Measurements from ENCODE around the gene PPM1M. TPM values are rescaled to one million over a fixed set of nuclear protein-coding genes. Genes with fewer than 3 reads are reported as not detected.
A peak's percentile ranks its signal among the peaks of the same experiment; 100 is the strongest.

PPM1M gene
- total and polyA plus RNA-seq, 2 donors, result 12.3 to 27.1 TPM

- Histone ChIP-seq H3K4me3 (ENCODE audit: low read depth, low read length) (no peak overlapping the region), H3K4me1 (ENCODE audit: insufficient read depth) (peaks cover 3% of the 10 kb centered on the region), H3K27ac (ENCODE audit: low read depth) (no peak overlapping the region), H3K36me3 (ENCODE audit: insufficient read depth) (no peaks in the 10 kb centered on the region)
- no peak for DNase-seq (ENCODE audit: extremely low spot score)
- 96% methylated on average over 1 of the region's 1 CpG for WGBS
Measured at GRCh38 chr3:52240059-52240885, 5.3 kb upstream of the PPM1M start.

GRCh38 chr3:52240886-52241370 is 4.6 kb upstream of the PPM1M start:
- Histone ChIP-seq H3K27ac (ENCODE audit: low read depth) (no peak overlapping the region), H3K4me1 (ENCODE audit: insufficient read depth) (peaks cover 3% of the 10 kb centered on the region)
- 87% methylated on average over 4 of the region's 4 CpGs for WGBS

DNA sequence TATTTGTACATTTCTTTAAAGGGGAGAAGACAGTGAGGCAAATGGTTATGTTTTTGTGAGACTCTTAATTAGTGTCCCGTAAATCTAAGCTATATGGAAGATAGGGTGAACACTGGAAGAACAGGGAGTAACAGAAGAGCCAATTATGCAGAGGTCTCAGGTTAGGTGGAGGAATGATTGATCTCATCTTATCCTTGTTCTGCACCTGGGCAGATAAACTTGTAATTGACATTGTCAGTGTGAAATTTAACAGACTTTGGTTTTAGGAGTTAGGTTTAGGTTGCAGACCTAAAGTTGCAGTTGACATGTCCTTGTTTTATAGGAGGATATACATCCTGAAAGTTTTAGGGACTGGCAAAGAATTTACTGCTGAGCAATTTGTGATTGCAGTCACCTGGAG is 3.5 kb upstream of the PPM1M start:
- 84% methylated on average over 1 of the region's 1 CpG for WGBS

More at GRCh38 chr3:52240886-52241370, 4.6 kb upstream of the PPM1M start:
- H3K36me3 ChIP-seq (ENCODE audit: insufficient read depth), result no peaks in the 10 kb centered on the region
- no peak for DNase-seq (ENCODE audit: extremely low spot score)
- H3K4me3 ChIP-seq (ENCODE audit: low read depth, low read length), result no peak overlapping the region

GRCh38 chr3:52243791-52244628 is 1.5 kb upstream of the PPM1M start:
- Histone ChIP-seq H3K4me1 (ENCODE audit: insufficient read depth) (peaks cover 3% of the 10 kb centered on the region), H3K36me3 (ENCODE audit: insufficient read depth) (no peaks in the 10 kb centered on the region), H3K4me3 (ENCODE audit: low read depth, low read length) (no peak overlapping the region), H3K27ac (ENCODE audit: low read depth) (no peak overlapping the region)
- WGBS, result 82% methylated on average over 9 of the region's 9 CpGs
- no peak for DNase-seq (ENCODE audit: extremely low spot score)

More for the DNA sequence above, 3.5 kb upstream of the PPM1M start:
- Histone ChIP-seq H3K27ac (ENCODE audit: low read depth) (no peak overlapping the region), H3K4me1 (ENCODE audit: insufficient read depth) (peaks cover 3% of the 10 kb centered on the region), H3K4me3 (ENCODE audit: low read depth, low read length) (no peak overlapping the region), H3K36me3 (ENCODE audit: insufficient read depth) (no peaks in the 10 kb centered on the region)
- no peak for DNase-seq (ENCODE audit: extremely low spot score)

DNA sequence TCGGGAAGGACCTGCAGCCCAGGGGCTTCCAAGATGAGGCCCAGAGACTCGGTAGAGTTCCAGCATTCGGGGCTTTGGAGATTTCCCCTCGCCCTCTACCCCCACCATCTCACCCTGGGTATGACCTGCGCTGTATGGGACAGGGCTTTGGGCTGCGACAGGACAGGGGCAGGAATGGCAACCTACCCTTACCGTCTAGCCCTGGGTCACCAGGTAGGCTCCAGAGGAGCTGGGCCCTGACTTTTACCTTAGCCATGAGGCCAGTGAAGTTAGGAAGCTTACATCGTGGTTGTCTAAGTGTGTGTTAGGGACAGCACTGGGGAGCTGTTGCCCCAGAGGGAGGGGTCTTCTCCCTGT is 683 bp downstream of the PPM1M start:
- H3K4me3 ChIP-seq (ENCODE audit: low read depth, low read length), result peak overlapping the region; percentile 69
- H3K27ac ChIP-seq (ENCODE audit: low read depth), result peak overlapping the region; percentile 83
- no peaks in the 10 kb centered on the region for H3K36me3 ChIP-seq (ENCODE audit: insufficient read depth)
- DNase-seq (ENCODE audit: extremely low spot score), result no peak
- H3K4me1 ChIP-seq (ENCODE audit: insufficient read depth), result peaks cover 3% of the 10 kb centered on the region
- WGBS, result 26% methylated on average over 8 of the region's 8 CpGs

GRCh38 chr3:52246728-52247408 is 1.3 kb downstream of the PPM1M start:
- Histone ChIP-seq H3K27ac (ENCODE audit: low read depth) (peak overlapping the region; percentile 83), H3K4me1 (ENCODE audit: insufficient read depth) (peaks cover 3% of the 10 kb centered on the region), H3K36me3 (ENCODE audit: insufficient read depth) (no peaks in the 10 kb centered on the region), H3K4me3 (ENCODE audit: low read depth, low read length) (no peak overlapping the region)
- DNase-seq (ENCODE audit: extremely low spot score), result no peak
- 84% methylated on average over 14 of the region's 14 CpGs for WGBS

DNA sequence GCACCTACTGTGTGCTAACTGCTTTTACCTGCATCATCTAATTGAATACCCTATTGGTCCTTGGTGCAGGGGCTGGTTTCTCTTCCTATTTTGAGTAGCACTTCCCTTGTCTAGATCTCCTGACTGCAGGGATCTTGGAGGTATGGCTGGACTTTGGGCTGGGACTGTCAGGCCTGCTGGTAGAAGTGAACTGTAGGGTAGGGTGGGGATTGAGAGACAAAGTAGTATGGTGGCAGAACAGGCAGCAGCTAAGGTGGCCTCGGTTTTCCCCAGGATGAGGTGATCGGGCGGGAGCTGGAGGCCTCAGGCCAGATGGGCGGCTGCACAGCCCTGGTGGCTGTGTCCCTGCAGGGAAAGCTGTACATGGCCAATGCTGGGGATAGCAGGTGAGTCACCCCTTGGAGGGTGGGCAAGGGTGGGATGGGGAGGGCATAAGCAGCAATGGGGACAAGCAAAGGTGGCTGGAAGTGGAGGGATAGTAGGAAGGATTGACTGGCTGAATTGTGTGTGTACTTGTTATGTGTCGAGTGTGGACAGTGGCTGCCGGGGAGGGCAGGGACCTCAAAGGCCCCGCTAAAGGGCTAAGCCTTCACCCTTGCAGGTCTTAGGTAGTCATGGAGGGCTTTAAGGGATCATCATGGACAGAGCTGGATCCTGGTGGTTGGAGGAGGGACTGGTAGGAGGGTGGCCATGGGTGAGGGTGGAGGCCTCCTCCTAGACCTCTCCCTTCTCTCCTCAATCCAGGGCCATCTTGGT is 2.0 kb downstream of the PPM1M start:
- no peak overlapping the region for H3K27ac ChIP-seq (ENCODE audit: low read depth)
- peaks cover 3% of the 10 kb centered on the region for H3K4me1 ChIP-seq (ENCODE audit: insufficient read depth)
- H3K4me3 ChIP-seq (ENCODE audit: low read depth, low read length), result no peak overlapping the region
- 95% methylated on average over 7 of the region's 7 CpGs for WGBS
- DNase-seq (ENCODE audit: extremely low spot score), result no peak
- H3K36me3 ChIP-seq (ENCODE audit: insufficient read depth), result no peaks in the 10 kb centered on the region

GRCh38 chr3:52248165-52248541 is 2.6 kb downstream of the PPM1M start:
- DNase-seq (ENCODE audit: extremely low spot score), result no peak
- 90% methylated on average over 10 of the region's 10 CpGs for WGBS

GRCh38 chr3:52248816-52249547 is 3.4 kb downstream of the PPM1M start:
- Histone ChIP-seq H3K4me3 (ENCODE audit: low read depth, low read length) (no peak overlapping the region), H3K4me1 (ENCODE audit: insufficient read depth) (peaks cover 3% of the 10 kb centered on the region), H3K27ac (ENCODE audit: low read depth) (no peak overlapping the region), H3K36me3 (ENCODE audit: insufficient read depth) (no peaks in the 10 kb centered on the region)
- DNase-seq (ENCODE audit: extremely low spot score), result no peak
- 58% methylated on average over 10 of the region's 10 CpGs for WGBS

More at GRCh38 chr3:52248165-52248541, 2.6 kb downstream of the PPM1M start:
- Histone ChIP-seq H3K4me1 (ENCODE audit: insufficient read depth) (peaks cover 3% of the 10 kb centered on the region), H3K4me3 (ENCODE audit: low read depth, low read length) (no peak overlapping the region), H3K36me3 (ENCODE audit: insufficient read depth) (no peaks in the 10 kb centered on the region), H3K27ac (ENCODE audit: low read depth) (no peak overlapping the region)

DNA sequence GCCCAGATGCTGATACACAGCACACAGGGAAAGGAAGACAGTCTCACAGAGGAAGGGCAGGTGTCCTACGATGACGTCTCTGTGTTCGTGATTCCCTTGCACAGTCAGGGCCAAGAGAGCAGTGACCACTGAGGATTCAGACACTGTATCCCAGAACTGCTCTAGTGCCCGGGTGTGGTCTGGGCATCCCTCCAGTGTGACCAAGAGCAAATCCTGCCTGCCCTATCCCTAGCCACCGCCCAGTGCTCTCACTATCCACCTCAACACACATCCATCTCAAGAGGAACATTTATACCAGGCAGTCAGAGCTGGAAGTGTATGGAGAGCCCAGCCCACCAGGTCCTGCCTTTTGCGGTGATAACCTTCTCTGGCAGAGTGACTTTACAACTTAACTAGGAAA is 4.1 kb downstream of the PPM1M start:
- peaks cover 3% of the 10 kb centered on the region for H3K4me1 ChIP-seq (ENCODE audit: insufficient read depth)

DNA sequence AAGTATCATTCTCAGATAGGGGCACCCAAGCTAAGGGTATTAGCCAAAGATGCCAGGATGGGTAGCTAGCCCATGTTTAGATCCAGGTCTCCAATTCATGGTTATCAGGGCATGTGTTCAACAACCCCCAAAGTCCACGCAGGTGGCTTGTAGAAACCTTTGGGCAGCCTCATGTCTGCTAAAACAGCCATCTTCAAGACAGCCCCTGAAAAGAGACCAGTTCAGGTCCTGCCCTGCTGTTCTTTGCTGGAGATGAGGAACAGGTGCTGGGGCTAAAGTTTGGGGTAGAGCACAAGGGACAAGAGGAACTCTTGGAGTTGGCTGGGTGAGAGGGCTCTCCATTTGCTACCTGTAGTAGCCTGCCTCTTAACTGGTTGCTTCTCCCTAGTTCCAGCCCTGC is 4.6 kb downstream of the PPM1M start:
- Histone ChIP-seq H3K4me1 (ENCODE audit: insufficient read depth) (peaks cover under 1% of the 10 kb centered on the region), H3K36me3 (ENCODE audit: insufficient read depth) (no peaks in the 10 kb centered on the region), H3K27ac (ENCODE audit: low read depth) (no peak overlapping the region), H3K4me3 (ENCODE audit: low read depth, low read length) (no peak overlapping the region)
- DNase-seq (ENCODE audit: extremely low spot score), result no peak
- 93% methylated on average over 1 of the region's 1 CpG for WGBS

More for the DNA sequence above, 4.1 kb downstream of the PPM1M start:
- Histone ChIP-seq H3K27ac (ENCODE audit: low read depth) (no peak overlapping the region), H3K4me3 (ENCODE audit: low read depth, low read length) (no peak overlapping the region), H3K36me3 (ENCODE audit: insufficient read depth) (no peaks in the 10 kb centered on the region)
- 85% methylated on average over 6 of the region's 6 CpGs for WGBS
- DNase-seq (ENCODE audit: extremely low spot score), result no peak

Measured in urinary bladder (tissue), 4 donors.